ENCODE measurements around the gene ING4.

Gene ING4

DNA sequence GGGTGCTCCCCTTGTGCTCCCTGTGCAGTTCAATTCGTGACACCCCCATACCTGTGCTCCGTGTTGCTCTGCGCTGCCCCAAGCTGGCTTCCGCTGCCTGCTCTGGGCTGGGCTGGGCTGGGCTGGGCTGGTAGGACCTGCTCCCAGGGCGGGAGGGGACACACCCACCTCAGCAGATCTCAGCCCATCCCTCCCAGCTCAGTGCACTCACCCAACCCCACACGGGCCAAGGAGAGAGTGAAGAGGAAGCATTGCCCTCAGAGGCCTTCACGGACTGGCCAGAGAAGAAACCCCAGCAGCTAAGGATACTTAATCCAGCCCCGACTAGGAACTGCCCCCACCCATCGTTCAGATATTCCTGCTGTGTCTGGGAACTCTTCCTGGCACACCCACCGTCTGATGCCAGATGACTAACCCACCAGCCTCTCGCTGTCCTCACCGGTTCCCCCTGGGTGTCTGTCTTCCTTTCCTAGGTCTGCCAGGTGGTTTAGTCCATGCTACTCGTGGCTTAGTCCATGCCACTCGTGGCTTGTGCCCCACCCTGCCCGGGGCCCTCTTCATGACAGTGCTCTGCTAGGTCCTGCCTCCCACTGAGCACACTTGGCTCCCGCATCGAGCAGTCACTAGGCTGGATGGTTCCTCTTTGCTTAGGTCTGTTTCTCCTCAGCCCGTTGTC lies 26.9 kb downstream of the ING4 start, which contains the start of gene LPAR5:
Gene LPAR5 (minus strand): TSS at position 104 of the 676 bp plus-strand sequence. CDS start 14,711 bp downstream, outside the sequence.
- no peak within 1 kb of the TSS for H2AFZ ChIP-seq (ENCODE audit: low read length, unreplicated experiment)
- H3K4me1 ChIP-seq (ENCODE audit: control insufficient read depth, insufficient read depth, low read length, unreplicated experiment) = peaks cover 12% of the 10 kb centered on the region
- H3K36me3 ChIP-seq (ENCODE audit: insufficient read depth, low read length) = no peaks in the 10 kb centered on the region
- no peak within 1 kb of the TSS for H3K27ac ChIP-seq (ENCODE audit: low read depth, low read length)
- H3K79me2 ChIP-seq (ENCODE audit: control insufficient read depth, insufficient read depth, low read length, unreplicated experiment) = no peaks in the 10 kb centered on the region
- H3K4me3 ChIP-seq (ENCODE audit: low read depth, low read length) = no peak within 1 kb of the TSS
- peaks cover 10% of the 10 kb centered on the region; the same call in 1 of the 2 replicates for H3K27me3 ChIP-seq (ENCODE audit: insufficient read depth, low read length)

DNA sequence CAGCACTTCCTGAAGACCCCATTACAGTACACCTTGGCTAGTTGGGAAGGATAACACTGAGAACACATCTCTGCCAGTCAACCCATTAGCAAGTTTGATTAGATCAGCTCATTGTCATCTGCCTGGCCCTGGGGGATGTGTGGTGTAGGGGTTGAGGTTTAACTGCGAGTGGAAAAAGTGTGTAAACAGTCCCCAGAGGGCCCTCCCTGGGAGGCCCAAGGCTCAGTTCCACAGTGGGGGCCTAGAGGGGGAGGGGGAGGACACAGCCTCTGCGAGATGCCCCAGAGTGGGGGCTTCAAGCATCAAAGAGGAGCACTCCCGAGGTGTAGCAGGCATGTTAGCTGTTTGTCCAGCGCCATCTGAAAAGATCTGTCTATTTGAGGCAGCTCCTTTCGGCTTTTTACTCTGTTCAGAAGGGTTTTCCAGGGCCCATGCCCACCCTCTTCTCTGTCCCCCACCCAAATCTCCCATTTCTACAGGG lies 27.5 kb downstream of the ING4 start:
- H2AFZ ChIP-seq (ENCODE audit: low read length, unreplicated experiment) = no peak overlapping the region
- H3K4me3 ChIP-seq (ENCODE audit: low read depth, low read length) = no peak overlapping the region
- H3K4me1 ChIP-seq (ENCODE audit: control insufficient read depth, insufficient read depth, low read length, unreplicated experiment) = peaks cover 12% of the 10 kb centered on the region
- peaks cover 5% of the 10 kb centered on the region; the same call in 1 of the 2 replicates for H3K27me3 ChIP-seq (ENCODE audit: insufficient read depth, low read length)
- no peaks in the 10 kb centered on the region for H3K36me3 ChIP-seq (ENCODE audit: insufficient read depth, low read length)
- no peak overlapping the region for H3K27ac ChIP-seq (ENCODE audit: low read depth, low read length)
- H3K79me2 ChIP-seq (ENCODE audit: control insufficient read depth, insufficient read depth, low read length, unreplicated experiment) = no peaks in the 10 kb centered on the region

DNA sequence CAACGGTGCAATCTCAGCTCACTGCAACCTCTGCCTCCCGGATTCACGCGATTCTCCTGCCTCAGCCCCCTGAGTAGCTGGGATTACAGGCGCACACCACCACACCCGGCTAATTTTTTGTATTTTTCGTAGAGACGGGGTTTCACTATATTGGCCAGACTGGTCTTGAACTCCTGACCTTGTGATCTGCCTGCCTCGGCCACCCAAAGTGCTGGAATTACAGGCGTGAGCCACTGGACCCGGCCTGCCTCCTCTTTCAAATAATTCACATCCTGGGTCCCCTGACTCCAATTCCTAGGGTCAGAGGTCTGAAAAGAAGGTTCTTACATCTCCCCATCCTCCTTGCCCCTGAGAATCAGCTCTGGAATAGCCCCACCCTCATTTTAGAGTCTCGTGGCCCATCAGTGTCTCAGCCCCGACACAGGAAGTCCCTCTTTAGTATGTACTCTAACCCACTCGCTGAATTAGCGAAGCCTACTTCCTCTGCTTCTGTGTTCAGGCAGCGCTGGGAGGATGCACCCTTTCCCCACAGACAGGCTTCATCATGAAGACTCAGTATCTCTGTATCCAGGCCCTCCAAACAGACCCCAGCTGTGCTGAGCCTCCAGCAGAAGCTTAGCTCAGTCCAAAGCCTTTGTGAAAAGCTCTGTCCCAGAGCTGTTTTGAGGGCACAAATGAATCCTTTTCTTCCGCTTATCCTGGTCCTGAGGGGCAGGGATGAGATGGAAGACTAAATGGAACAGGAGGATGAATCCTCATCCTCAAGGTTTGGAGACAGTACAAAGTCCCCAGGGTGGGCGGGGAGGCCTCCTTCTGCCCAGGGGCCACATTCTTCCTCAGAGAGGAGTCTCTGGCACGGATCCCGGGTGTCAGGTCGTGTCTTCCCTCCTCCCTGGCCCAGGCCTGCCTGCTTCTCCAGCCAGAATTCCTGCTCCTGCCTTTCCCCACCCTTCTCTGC lies 30.6 kb downstream of the ING4 start:
- no peaks in the 10 kb centered on the region for H3K36me3 ChIP-seq (ENCODE audit: insufficient read depth, low read length)
- H2AFZ ChIP-seq (ENCODE audit: low read length, unreplicated experiment) = no peak overlapping the region
- no peak overlapping the region for H3K27ac ChIP-seq (ENCODE audit: low read depth, low read length)
- H3K27me3 ChIP-seq (ENCODE audit: insufficient read depth, low read length) = no peaks in the 10 kb centered on the region
- no peak overlapping the region for H3K4me3 ChIP-seq (ENCODE audit: low read depth, low read length)
- peaks cover 12% of the 10 kb centered on the region for H3K4me1 ChIP-seq (ENCODE audit: control insufficient read depth, insufficient read depth, low read length, unreplicated experiment)
- H3K79me2 ChIP-seq (ENCODE audit: control insufficient read depth, insufficient read depth, low read length, unreplicated experiment) = no peaks in the 10 kb centered on the region

DNA sequence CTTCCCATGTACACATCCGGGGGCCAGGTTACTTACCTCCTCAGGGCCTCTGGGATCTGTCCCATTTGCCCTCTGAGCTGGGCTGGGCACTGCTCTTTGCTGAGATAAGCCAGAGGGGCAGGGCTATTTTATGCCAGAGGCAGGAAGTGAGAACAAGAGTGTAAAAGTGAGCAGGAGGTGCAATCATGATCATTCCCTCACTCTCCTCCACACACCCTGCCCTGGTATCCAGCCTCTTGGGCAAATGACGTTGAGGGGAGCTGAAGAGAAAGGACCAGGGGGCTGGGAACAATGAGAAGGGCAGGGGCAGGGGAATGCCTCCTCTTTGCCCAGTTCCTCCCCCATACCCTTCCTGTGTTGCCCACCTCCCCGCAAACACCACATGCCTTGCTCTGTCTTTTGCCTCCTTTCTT lies 31.4 kb downstream of the ING4 start:
- peaks cover 12% of the 10 kb centered on the region for H3K4me1 ChIP-seq (ENCODE audit: control insufficient read depth, insufficient read depth, low read length, unreplicated experiment)
- no peak overlapping the region for H2AFZ ChIP-seq (ENCODE audit: low read length, unreplicated experiment)
- H3K27ac ChIP-seq (ENCODE audit: low read depth, low read length) = no peak overlapping the region
- H3K79me2 ChIP-seq (ENCODE audit: control insufficient read depth, insufficient read depth, low read length, unreplicated experiment) = no peaks in the 10 kb centered on the region
- no peaks in the 10 kb centered on the region for H3K27me3 ChIP-seq (ENCODE audit: insufficient read depth, low read length)
- H3K4me3 ChIP-seq (ENCODE audit: low read depth, low read length) = no peak overlapping the region
- H3K36me3 ChIP-seq (ENCODE audit: insufficient read depth, low read length) = no peaks in the 10 kb centered on the region

DNA sequence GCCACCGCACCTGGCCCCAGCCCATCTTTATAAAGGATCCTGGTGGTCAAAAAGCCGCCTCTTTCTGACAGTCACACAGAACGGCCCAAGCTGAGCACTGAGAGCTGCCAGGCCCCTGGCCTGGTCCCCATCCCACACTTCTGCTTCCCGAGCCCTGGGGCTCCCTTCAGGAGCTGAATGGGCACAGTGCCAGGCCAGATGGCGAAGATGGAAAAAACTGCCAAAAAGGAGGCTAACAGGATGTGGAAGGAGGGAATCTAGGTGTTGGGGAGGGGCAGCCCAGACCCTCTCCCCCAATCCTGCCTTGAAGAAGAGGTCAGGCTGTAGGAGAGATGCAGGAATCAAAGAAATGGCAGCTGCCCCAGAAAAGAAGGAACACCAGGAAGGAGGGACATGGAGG lies 32.2 kb downstream of the ING4 start:
- peaks cover 5% of the 10 kb centered on the region for H3K4me1 ChIP-seq (ENCODE audit: control insufficient read depth, insufficient read depth, low read length, unreplicated experiment)
- no peak overlapping the region for H2AFZ ChIP-seq (ENCODE audit: low read length, unreplicated experiment)
- H3K4me3 ChIP-seq (ENCODE audit: low read depth, low read length) = no peak overlapping the region
- H3K27me3 ChIP-seq (ENCODE audit: insufficient read depth, low read length) = no peaks in the 10 kb centered on the region
- no peaks in the 10 kb centered on the region for H3K79me2 ChIP-seq (ENCODE audit: control insufficient read depth, insufficient read depth, low read length, unreplicated experiment)
- no peak overlapping the region for H3K27ac ChIP-seq (ENCODE audit: low read depth, low read length)
- H3K36me3 ChIP-seq (ENCODE audit: insufficient read depth, low read length) = no peaks in the 10 kb centered on the region

DNA sequence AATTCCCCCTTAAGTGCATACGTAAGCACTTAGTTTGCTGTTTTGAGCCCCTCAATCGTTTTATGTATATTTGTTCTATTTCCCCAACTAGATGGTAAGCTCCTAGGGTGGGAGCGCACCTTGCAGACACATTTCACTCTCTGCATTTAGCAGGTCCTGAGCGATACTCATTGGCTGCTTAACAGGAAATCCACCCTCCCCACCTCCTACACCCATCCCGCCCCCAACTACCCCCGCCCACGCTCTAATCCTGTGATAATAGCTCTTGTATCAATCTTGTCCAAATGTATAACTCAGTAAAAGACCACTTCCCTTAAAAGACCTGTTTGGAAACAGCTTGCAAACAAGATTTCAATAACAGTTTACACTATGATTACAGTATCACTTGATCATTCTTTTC lies 35.3 kb downstream of the ING4 start:
- Histone ChIP-seq H3K36me3 (ENCODE audit: insufficient read depth, low read length) (no peaks in the 10 kb centered on the region), H3K27ac (ENCODE audit: low read depth, low read length) (no peak overlapping the region), H3K4me3 (ENCODE audit: low read depth, low read length) (no peak overlapping the region), H2AFZ (ENCODE audit: low read length, unreplicated experiment) (no peak overlapping the region), H3K79me2 (ENCODE audit: control insufficient read depth, insufficient read depth, low read length, unreplicated experiment) (no peaks in the 10 kb centered on the region), H3K27me3 (ENCODE audit: insufficient read depth, low read length) (no peaks in the 10 kb centered on the region), H3K4me1 (ENCODE audit: control insufficient read depth, insufficient read depth, low read length, unreplicated experiment) (peaks cover 2% of the 10 kb centered on the region)

DNA sequence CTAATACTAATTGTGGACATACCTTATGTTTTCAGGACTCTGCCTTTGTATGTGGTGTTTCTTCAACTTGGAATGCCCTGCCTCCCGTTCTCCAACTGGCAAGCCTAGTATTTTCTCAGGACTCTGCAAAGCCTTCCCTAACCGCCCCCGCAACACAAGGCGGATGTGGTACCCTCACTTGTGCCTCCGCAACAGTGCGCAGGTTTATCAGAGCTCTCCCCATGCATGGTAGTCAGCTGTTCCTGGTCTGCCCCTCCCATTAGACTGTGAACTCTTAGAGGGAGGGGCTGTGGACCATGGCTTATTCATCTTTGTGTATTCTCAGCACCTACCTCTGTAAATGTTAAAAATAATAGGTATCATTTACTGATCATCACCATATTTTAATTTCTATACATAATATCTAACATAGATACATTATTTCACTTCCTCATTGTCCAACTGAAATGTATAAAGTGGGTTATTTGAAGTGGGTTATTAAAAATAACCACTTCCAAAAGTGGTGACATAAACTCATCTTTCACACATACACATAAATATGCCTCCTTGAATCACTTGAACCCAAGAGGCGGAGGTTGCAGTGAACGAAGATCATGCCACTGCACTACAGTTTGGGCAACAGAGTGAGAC lies 36.1 kb downstream of the ING4 start:
- H3K27ac ChIP-seq (ENCODE audit: low read depth, low read length) = no peak overlapping the region
- no peaks in the 10 kb centered on the region for H3K79me2 ChIP-seq (ENCODE audit: control insufficient read depth, insufficient read depth, low read length, unreplicated experiment)
- no peaks in the 10 kb centered on the region for H3K27me3 ChIP-seq (ENCODE audit: insufficient read depth, low read length)
- no peak overlapping the region for H3K4me3 ChIP-seq (ENCODE audit: low read depth, low read length)
- H2AFZ ChIP-seq (ENCODE audit: low read length, unreplicated experiment) = no peak overlapping the region
- no peaks in the 10 kb centered on the region for H3K4me1 ChIP-seq (ENCODE audit: control insufficient read depth, insufficient read depth, low read length, unreplicated experiment)
- H3K36me3 ChIP-seq (ENCODE audit: insufficient read depth, low read length) = no peaks in the 10 kb centered on the region

DNA sequence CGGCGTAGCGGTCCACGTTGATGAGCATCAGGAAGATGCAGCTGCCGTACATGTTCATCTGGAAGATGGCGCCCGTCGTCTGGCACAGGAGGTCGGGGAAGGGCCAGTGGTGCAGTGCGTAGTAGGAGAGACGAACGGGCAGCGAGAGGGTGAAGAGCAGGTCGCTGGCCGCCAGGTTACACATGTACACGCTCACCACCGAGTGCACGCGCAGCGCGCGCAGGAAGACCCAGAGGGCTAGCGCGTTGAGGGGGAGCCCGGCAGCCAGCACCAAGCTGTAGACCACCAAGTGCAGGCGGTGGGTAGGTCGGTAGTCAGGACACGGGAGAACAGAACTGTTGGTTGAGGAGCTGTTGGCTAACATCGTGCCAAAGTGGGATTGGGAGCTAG lies 42.0 kb downstream of the ING4 start:
- Histone ChIP-seq H3K27me3 (ENCODE audit: insufficient read depth, low read length) (peaks cover 3% of the 10 kb centered on the region; the same call in 1 of the 2 replicates), H3K79me2 (ENCODE audit: control insufficient read depth, insufficient read depth, low read length, unreplicated experiment) (no peaks in the 10 kb centered on the region), H3K36me3 (ENCODE audit: insufficient read depth, low read length) (no peaks in the 10 kb centered on the region), H3K4me3 (ENCODE audit: low read depth, low read length) (0 out of 2 replicates have a peak overlapping the region, but pooled peaks have one; percentile 21), H2AFZ (ENCODE audit: low read length, unreplicated experiment) (no peak overlapping the region), H3K27ac (ENCODE audit: low read depth, low read length) (no peak overlapping the region), H3K4me1 (ENCODE audit: control insufficient read depth, insufficient read depth, low read length, unreplicated experiment) (no peaks in the 10 kb centered on the region)

DNA sequence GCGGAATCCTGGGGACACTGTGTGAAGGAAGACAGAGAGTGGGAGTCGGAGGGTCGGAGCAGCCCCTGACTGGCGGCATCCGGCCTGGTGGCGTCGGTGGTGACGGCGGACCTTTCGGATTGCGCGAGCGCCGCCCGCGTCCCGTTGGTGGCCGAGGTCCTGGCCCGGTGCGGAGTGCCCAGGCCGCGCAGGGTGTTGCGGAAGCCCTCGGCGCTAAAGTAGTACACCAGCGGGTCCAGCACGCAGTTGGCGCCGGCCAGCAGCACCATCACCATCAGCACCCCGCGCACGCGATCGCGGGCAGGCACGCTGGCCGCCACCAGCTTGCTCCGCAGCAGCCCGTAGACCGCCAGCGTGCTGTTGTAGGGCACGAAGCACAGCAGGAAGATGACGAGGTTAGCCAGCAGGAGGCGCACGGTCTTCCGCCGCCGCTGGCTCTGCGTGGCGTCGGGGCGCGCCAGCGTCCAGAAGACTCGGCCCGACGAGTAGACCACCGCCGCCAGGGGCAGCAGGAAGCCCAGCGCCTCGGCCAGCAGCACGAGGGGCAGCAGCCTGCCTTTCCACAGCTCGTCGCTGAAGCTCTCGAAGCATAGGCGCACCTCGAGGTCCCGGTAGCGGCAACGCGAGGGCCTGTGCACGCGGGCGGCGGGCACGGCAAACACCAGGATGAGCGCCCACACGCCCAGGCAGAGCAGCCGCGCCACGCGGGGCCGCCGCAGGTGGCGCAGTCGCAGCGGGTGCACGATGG lies 42.6 kb downstream of the ING4 start:
- no peaks in the 10 kb centered on the region for H3K36me3 ChIP-seq (ENCODE audit: insufficient read depth, low read length)
- peaks cover 3% of the 10 kb centered on the region; the same call in 1 of the 2 replicates for H3K27me3 ChIP-seq (ENCODE audit: insufficient read depth, low read length)
- H2AFZ ChIP-seq (ENCODE audit: low read length, unreplicated experiment) = no peak overlapping the region
- no peaks in the 10 kb centered on the region for H3K4me1 ChIP-seq (ENCODE audit: control insufficient read depth, insufficient read depth, low read length, unreplicated experiment)
- 0 out of 2 replicates have a peak overlapping the region, but pooled peaks have one; percentile 21 for H3K4me3 ChIP-seq (ENCODE audit: low read depth, low read length)
- no peaks in the 10 kb centered on the region for H3K79me2 ChIP-seq (ENCODE audit: control insufficient read depth, insufficient read depth, low read length, unreplicated experiment)
- no peak overlapping the region for H3K27ac ChIP-seq (ENCODE audit: low read depth, low read length)
